K562 (cell line): ENCODE data around the gene CD274. TPM values are rescaled to one million over a fixed set of nuclear protein-coding genes. Genes with fewer than 3 reads are reported as not detected.

Source experiments
- ATAC-seq: fragments of 200-7000 bp; cut with Tn5 transposase; 3 replicates; pipeline ENCODE4 v1.9.1; 2020; ENCODE audit warnings: moderate library complexity
- BruUV-seq: library from RNA; stranded (reverse); fragments of 400-500 nt; replicated peaks from 2 replicates; lab custom pipeline; 2021; lab: Mats Ljungman, UMichigan
- CTCF ChIA-PET: fragments of 300-600 bp; formaldehyde crosslinking; extraction: SDS; loops from one replicate; lab custom pipeline; 2021; ENCODE audit warnings: low intra/inter-chr PET ratio; lab: Yijun Ruan, JAX
- POLR2A ChIA-PET: fragments of 300-600, 350-650 bp; sonication (Branson Sonifier 250); formaldehyde crosslinking; extraction: SDS; loops from one replicate; lab custom pipeline; 2021; ENCODE audit warnings: antibody characterized with exemption, inconsistent platforms; lab: Yijun Ruan, JAX
- DNase-seq, 4 experiments: peaks; one replicate each; pipeline versions ENCODE4 v3.0.0 to v3.0.0-alpha.2; 2011 to 2018; ENCODE audit warnings: low spot score in 3 of 4, mixed read lengths in 3 of 4; ENCODE audit errors: extremely low read depth in 1 of 4
- FAIRE-seq: peaks from 2 replicates; lab custom pipeline; 2011; peaks lifted over from hg19 to GRCh38; lab: Jason Lieb, UNC
- H2AFZ ChIP-seq: 2 replicates; pipeline ENCODE4 v1.6.0; 2011; ENCODE audit warnings: low read depth, low read length, control low read depth, inconsistent platforms
- H3K27ac ChIP-seq: fragments of 200-600 bp; 3 replicates; pipeline ENCODE4 v1.8.0; 2011; ENCODE audit warnings: low read depth, mild to moderate bottlenecking, control low read depth, inconsistent platforms, low read length, moderate library complexity, mixed read lengths; ENCODE audit errors: extremely low read depth
- H3K27me3 ChIP-seq, 2 experiments: fragments of 300-600 bp in 1 of 2; 2 replicates in 1 of 2; 3 replicates in 1 of 2; pipeline versions ENCODE4 v1.6.0 to v1.8.0; 2011; ENCODE audit warnings: inconsistent platforms in 2 of 2, low read length in 2 of 2, mild to moderate bottlenecking in 1 of 2, mixed read lengths in 1 of 2, moderate library complexity in 1 of 2; ENCODE audit not compliant: control insufficient read depth in 2 of 2, insufficient read depth in 2 of 2
- H3K36me3 ChIP-seq: fragments of 300-600 bp; 3 replicates; pipeline ENCODE4 v1.8.0; 2011; ENCODE audit warnings: mild to moderate bottlenecking, low read length, inconsistent platforms; ENCODE audit not compliant: control insufficient read depth, insufficient read depth
- H3K4me1 ChIP-seq, 2 experiments: fragments of 200-600 bp in 1 of 2; replicated peaks in 1 of 2; 2 replicates in 1 of 2; 3 replicates in 1 of 2; pipeline versions ENCODE4 v1.5.1 to v1.8.0; 2011; ENCODE audit warnings: inconsistent platforms in 2 of 2, low read length in 2 of 2, mild to moderate bottlenecking in 1 of 2, mixed read lengths in 1 of 2, moderate library complexity in 1 of 2; ENCODE audit not compliant: control insufficient read depth in 2 of 2, insufficient read depth in 2 of 2
- H3K4me2 ChIP-seq: 2 replicates; pipeline ENCODE4 v1.6.1; 2011; ENCODE audit warnings: low read length, control low read depth, inconsistent platforms, mixed read lengths; ENCODE audit not compliant: insufficient read depth
- H3K4me3 ChIP-seq: fragments of 200-600 bp; sonication (generic), shearing (Covaris generic); 2 replicates; pipeline ENCODE4 v1.5.1; 2016; ENCODE audit warnings: control low read depth, inconsistent platforms
- H3K79me2 ChIP-seq: fragments of 200-600 bp; 3 replicates; pipeline ENCODE4 v1.8.0; 2011; ENCODE audit warnings: low read length, inconsistent platforms; ENCODE audit not compliant: control insufficient read depth, insufficient read depth
- H3K9ac ChIP-seq, 2 experiments: 2 replicates each; pipeline versions ENCODE4 v1.6.0 to v1.6.1; 2011; ENCODE audit warnings: low read depth in 2 of 2, low read length in 2 of 2, control low read depth in 1 of 2, inconsistent platforms in 1 of 2, mild to moderate bottlenecking in 1 of 2, mixed read lengths in 1 of 2; ENCODE audit not compliant: insufficient read depth in 1 of 2
- H3K9me1 ChIP-seq: one replicate; pipeline ENCODE4 v1.6.0; 2011; ENCODE audit warnings: inconsistent platforms, mild to moderate bottlenecking, low read length, moderate library complexity; ENCODE audit not compliant: control insufficient read depth, insufficient read depth
- H3K9me3 ChIP-seq: replicated peaks from 2 replicates; pipeline ENCODE4 v1.5.1; 2011; ENCODE audit warnings: low read depth, low read length, inconsistent platforms; ENCODE audit not compliant: control insufficient read depth, insufficient read depth
- H4K20me1 ChIP-seq: replicated peaks from 2 replicates; pipeline ENCODE4 v1.6.1; 2011; ENCODE audit warnings: low read length, inconsistent platforms, mixed read lengths; ENCODE audit not compliant: control insufficient read depth, insufficient read depth
- ARID4B ChIP-seq: sonication (generic); formaldehyde crosslinking; IDR thresholded peaks from 2 replicates; pipeline ENCODE4 v1.8.0; 2022; ENCODE audit warnings: mild to moderate bottlenecking, missing genetic modification reagents
- BRCA1 ChIP-seq, 2 experiments: fragments of 450-650 bp in 1 of 2; sonication (generic) in 1 of 2; formaldehyde crosslinking in 1 of 2; IDR thresholded peaks; 2 replicates each; pipeline versions ENCODE4 v1.5.0 to v1.6.1; 2017 to 2020; ENCODE audit warnings: mild to moderate bottlenecking in 1 of 2, missing genetic modification reagents in 1 of 2
- ERF ChIP-seq: fragments of 450-650 bp; formaldehyde crosslinking; IDR thresholded peaks from 2 replicates; pipeline ENCODE4 v1.4.0; 2020; ENCODE audit warnings: mild to moderate bottlenecking, mixed read lengths
- ESRRA ChIP-seq: fragments of 450-650 bp; IDR thresholded peaks from 2 replicates; pipeline ENCODE4 v1.6.1; 2014; ENCODE audit warnings: low read depth, mild to moderate bottlenecking, moderate library complexity, borderline replicate concordance
- PRDM10 ChIP-seq: fragments of 450-650 bp; IDR thresholded peaks from 2 replicates; pipeline ENCODE4 v1.6.1; 2018; ENCODE audit not compliant: partially characterized antibody
- RFX5 ChIP-seq: IDR thresholded peaks from 2 replicates; pipeline ENCODE4 v1.6.1; 2011; ENCODE audit warnings: low read depth, mild to moderate bottlenecking, improper control_type of control experiment, low read length
- SETDB1 ChIP-seq: IDR thresholded peaks from one replicate; pipeline ENCODE4 v1.6.1; 2012; ENCODE audit warnings: low read length, control low read depth, inconsistent platforms
- TFAM ChIP-seq: fragments of 250-450 bp; sonication (Bioruptor Pico); conservative IDR thresholded peaks from 2 replicates; pipeline ENCODE4 v1.5.0; 2021; ENCODE audit warnings: mild to moderate bottlenecking, moderate library complexity
- ZBTB17 ChIP-seq: fragments of 450-650 bp; formaldehyde crosslinking; IDR thresholded peaks from 2 replicates; pipeline ENCODE4 v1.4.0; 2020; ENCODE audit warnings: mild to moderate bottlenecking
- ZNF121 ChIP-seq: sonication (generic); formaldehyde crosslinking; conservative IDR thresholded peaks from 2 replicates; pipeline ENCODE4 v1.8.0; 2022; ENCODE audit warnings: missing genetic modification reagents
- ZNF232 ChIP-seq: sonication (generic); formaldehyde crosslinking; IDR thresholded peaks from 2 replicates; pipeline ENCODE4 v1.8.0; 2022; ENCODE audit warnings: mild to moderate bottlenecking, missing genetic modification reagents
- ZNF24 ChIP-seq: fragments of 450-650 bp; IDR thresholded peaks from 2 replicates; pipeline ENCODE4 v1.6.1; 2016
- ZNF561 ChIP-seq: fragments of 450-650 bp; formaldehyde crosslinking; conservative IDR thresholded peaks from 2 replicates; pipeline ENCODE4 v1.4.0; 2020; ENCODE audit warnings: mild to moderate bottlenecking, moderate library complexity
- ZNF584 ChIP-seq: fragments of 200-800 bp; sonication (Bioruptor generic); IDR thresholded peaks from 2 replicates; pipeline ENCODE4 v1.6.1; 2016; ENCODE audit warnings: low read depth, mild to moderate bottlenecking, missing genetic modification characterization, missing compliant biosample characterization
- WGBS: fragments of 100-300 bp; shearing (Covaris generic); methylation state at CpG from one replicate; pipeline ENCODE4 v1.1.6; 2016; ENCODE audit warnings: low coverage, mixed read lengths; ENCODE audit not compliant: insufficient coverage; ENCODE audit errors: missing lambda C conversion rate; 5-methylcytosine and 5-hydroxymethylcytosine counted together
- in situ Hi-C: fragments of 300-500 bp; cut with MboI; formaldehyde crosslinking; loops from 4 replicates; pipeline ENCODE4 v1.15.0; 2018; ENCODE audit warnings: inconsistent platforms, mixed read lengths
- intact Hi-C: fragments of 100-400 bp; cut with micrococcal nuclease; formaldehyde crosslinking; loops from 2 replicates; pipeline ENCODE4 v1.14.2; 2022
- polyA plus RNA-seq, 8 experiments: library from polyadenylated mRNA; depleted of rRNA in 4 of 8; stranded (reverse) in 5 of 8; unstranded in 3 of 8; fragments of >200 nt; fragmentation: Nextera tagmentation in 2 of 8; fragmentation: Illumina TruSeq in 1 of 8; extraction: Ambion mirVana in 2 of 8; extraction: Trizol in 1 of 8; gene quantifications; 2 replicates each; pipeline versions ENCODE4 v1.2.1 to v1.2.3, GENCODE V29; 2011 to 2014; ENCODE audit warnings: inconsistent platforms in 1 of 8, missing spikeins in 1 of 8
- total RNA-seq, 7 experiments: library from RNA; depleted of rRNA in 6 of 7; stranded (reverse); fragments of >200 nt in 6 of 7; fragmentation: Illumina TruSeq in 2 of 7; extraction: Trizol in 2 of 7; gene quantifications; 2 replicates each; pipeline versions ENCODE4 v1.2.1 to v1.2.3, GENCODE V29; 2011 to 2021; ENCODE audit warnings: low replicate concordance in 1 of 7

Gene CD274
- total and polyA plus RNA-seq, 9 of the 15 experiments (the other 6 are each of a cell fraction or from before 2014, with no cell fraction given): 0.07 to 0.51 (median 0.30) TPM; not detected in 1

DNA sequence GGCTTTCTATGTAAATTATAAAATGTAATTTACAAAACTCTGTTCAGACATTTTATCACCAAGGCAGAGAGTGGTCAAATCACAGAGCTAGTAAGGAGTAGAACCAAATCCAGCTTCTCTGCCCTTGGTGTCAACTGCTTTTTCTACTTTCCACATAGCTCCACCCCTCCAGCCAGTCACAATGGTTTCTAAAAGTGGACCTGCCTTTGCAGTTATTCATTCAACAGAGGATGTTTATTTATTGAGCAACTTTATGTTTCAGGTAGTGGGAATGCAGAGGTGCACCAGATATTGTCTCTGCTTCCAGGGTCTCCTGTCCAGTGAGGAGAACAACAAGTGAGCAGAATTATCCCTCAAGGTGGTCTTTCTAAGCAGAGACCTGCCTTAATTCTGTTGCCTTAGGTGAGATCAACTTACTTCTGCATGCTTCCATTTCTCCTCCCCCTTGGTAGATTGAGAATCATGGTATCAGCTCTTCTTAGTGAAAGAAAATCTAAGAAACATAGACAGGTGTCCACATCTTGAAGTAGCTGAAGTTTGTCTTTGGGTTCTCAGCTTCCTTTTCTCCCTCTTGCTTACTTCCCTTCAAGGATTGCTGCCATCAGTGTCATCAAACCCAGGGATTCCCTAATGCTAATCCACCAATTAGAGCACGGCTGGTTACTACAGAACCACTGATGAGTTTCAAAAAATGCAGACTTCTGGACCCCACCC lies 42.8 kb downstream of the CD274 start:
- no peaks in the 10 kb centered on the region for H3K36me3 ChIP-seq
- H3K4me2 ChIP-seq: peak overlapping the region; percentile 64; the same call in 1 of the 2 replicates
- no peak for DNase-seq
- no peaks in the 10 kb centered on the region for H3K79me2 ChIP-seq
- in situ Hi-C loops: no loop called here
- H3K27ac ChIP-seq: peak overlapping the region; percentile 88
- H3K27me3 ChIP-seq: no peaks in the 10 kb centered on the region
- WGBS: 56% methylated on average over 1 of the region's 1 CpG
- no peaks in the 10 kb centered on the region for H3K9me3 ChIP-seq
- no peak for ATAC-seq
- H4K20me1 ChIP-seq: no peaks in the 10 kb centered on the region
- POLR2A ChIA-PET: interaction anchor here (0.6 kb wide), 1 partner anchor 27 kb away, joined by 3 read pairs; no protein-coding TSS in a partner anchor
- H3K4me1 ChIP-seq: peaks cover 0 to 17% of the 10 kb centered on the region in 2 experiments; a peak in 4 of 5 replicates
- H3K9me1 ChIP-seq: no peaks in the 10 kb centered on the region
- intact Hi-C loops: no loop called here
- no peak overlapping the region for H3K4me3 ChIP-seq
- no peak for FAIRE-seq
- H3K9ac ChIP-seq: no peak overlapping the region
- no TSS peak for BruUV-seq
- peak overlapping the region; percentile 94 for H2AFZ ChIP-seq
- CTCF ChIA-PET: no interaction called here
- no peak for TF ChIP-seq ARID4B (CRISPR knock-in tag)
- no peak for TF ChIP-seq SETDB1
- TF ChIP-seq PRDM10: peak; percentile 17
- no peak for TF ChIP-seq TFAM (CRISPR knock-in tag)
- TF ChIP-seq ZNF561 (CRISPR knock-in tag): 0 out of 2 replicates have a peak, but pooled peaks have one; percentile 16
- no peak for TF ChIP-seq ZNF24
- no peak for TF ChIP-seq ESRRA
- TF ChIP-seq ZNF121 (CRISPR knock-in tag): no peak
- 0 out of 2 replicates have a peak, but pooled peaks have one; percentile 51 for TF ChIP-seq ZBTB17
- TF ChIP-seq RFX5: no peak
- no peak for TF ChIP-seq ZNF232 (CRISPR knock-in tag)
- TF ChIP-seq ZNF584 (CRISPR knock-in tag): no peak
- no peak for TF ChIP-seq BRCA1 (IDR thresholded peaks at IDR 0.05)
- TF ChIP-seq BRCA1 (CRISPR knock-in tag; IDR thresholded peaks at IDR 0.05): no peak
- no peak; the same call in 1 of the 2 replicates for TF ChIP-seq ERF (CRISPR knock-in tag)
